ENCODE data around the gene BCL2L2. TPM values are rescaled to one million over a fixed set of nuclear protein-coding genes. Genes with fewer than 3 reads are reported as not detected.
A peak's percentile ranks its signal among the peaks of the same experiment; 100 is the strongest.

The BCL2L2 gene
- total RNA-seq, 1 donor from 2014 or later, result 49.2 TPM

GRCh38 chr14:23301288-23301968 lies 5.2 kb upstream of the BCL2L2 start:
- DNase-seq (ENCODE audit: low spot score in 2 of 2), result peak; percentile 94 to 99
- peak; percentile 56 to 87 (median 66) for TF ChIP-seq CTCF (IDR thresholded peaks at IDR 0.05)
- Histone ChIP-seq H3K27ac (peak overlapping the region; percentile 98 to 99), H3K4me3 (peak overlapping the region; percentile 85 to 93), H3K27me3 (no peaks in the 10 kb centered on the region), H3K4me1 (peaks cover 15 to 17% of the 10 kb centered on the region in 2 donors), H3K36me3 (peaks cover 0 to 3% of the 10 kb centered on the region in 2 donors), H3K9me3 (no peaks in the 10 kb centered on the region)
- intact Hi-C loops (cut with DNase I), result loop anchor here (1.0 to 10.0 kb wide), 11 partner anchors 15 to 941 kb away; partner anchors contain the start of genes ACIN1, C14orf119, EMC9 and HOMEZ

- DNase-seq (ENCODE audit: low spot score in 2 of 2), result no peak
- H3K4me1 ChIP-seq, result peaks cover 15 to 17% of the 10 kb centered on the region in 2 donors
- peak overlapping the region; percentile 93 to 98 for H3K27ac ChIP-seq
- peak overlapping the region; percentile 85 to 93 for H3K4me3 ChIP-seq
- no peaks in the 10 kb centered on the region for H3K27me3 ChIP-seq
- intact Hi-C loops (cut with DNase I), result loop anchor here (1.0 to 10.0 kb wide), 11 partner anchors 16 to 940 kb away; partner anchors contain the start of genes ACIN1, C14orf119, EMC9 and HOMEZ
- peaks cover 0 to 3% of the 10 kb centered on the region in 2 donors for H3K36me3 ChIP-seq
- no peaks in the 10 kb centered on the region for H3K9me3 ChIP-seq
- no peak for TF ChIP-seq CTCF (IDR thresholded peaks at IDR 0.05)
Measured at GRCh38 chr14:23301969-23302289, 4.7 kb upstream of the BCL2L2 start.

- Histone ChIP-seq H3K27ac (peak within 1 kb of the TSS; percentile 93 to 98), H3K36me3 (peaks cover 0 to 1% of the 10 kb centered on the region in 2 donors), H3K4me3 (peak within 1 kb of the TSS; percentile 85 to 93), H3K9me3 (no peaks in the 10 kb centered on the region), H3K27me3 (no peaks in the 10 kb centered on the region), H3K4me1 (peaks cover 18 to 22% of the 10 kb centered on the region in 2 donors)
- peak; percentile 26 to 83 for DNase-seq (ENCODE audit: low spot score in 2 of 2)
- intact Hi-C loops (cut with DNase I), result loop anchor here (5.0 to 10.0 kb wide), 6 partner anchors 120 to 940 kb away; partner anchors contain the start of genes EMC9, MMP14, PRMT5 and PSME2
- no peak for TF ChIP-seq CTCF (IDR thresholded peaks at IDR 0.05)
Measured at GRCh38 chr14:23302290-23303225, 4.1 kb upstream of the BCL2L2 start, which contains the start of gene PPP1R3E. PPP1R3E (minus strand) TSS chr14:23302859; CDS start chr14:23302576, 283 bp downstream.

GRCh38 chr14:23307146-23307530 lies 505 bp downstream of the BCL2L2 start:
- peak overlapping the region; percentile 92 to 96 for H3K27ac ChIP-seq
- H3K9me3 ChIP-seq, result no peaks in the 10 kb centered on the region
- no peak for DNase-seq (ENCODE audit: low spot score in 2 of 2)
- no peak for TF ChIP-seq CTCF (IDR thresholded peaks at IDR 0.05)
- peaks cover 19 to 20% of the 10 kb centered on the region in 2 donors for H3K4me1 ChIP-seq
- H3K27me3 ChIP-seq, result no peaks in the 10 kb centered on the region
- peak overlapping the region; percentile 75 to 82 for H3K4me3 ChIP-seq
- peaks cover 10 to 32% of the 10 kb centered on the region in 2 donors for H3K36me3 ChIP-seq
- intact Hi-C loops (cut with DNase I), result loop anchor here (10.0 kb wide), 3 partner anchors 382 to 838 kb away; partner anchors contain the start of genes EMC9, MMP14, PRMT5 and PSME2
